ENCODE results near the gene ANGPT4.
"Not testable (repeated sequence)": the region's sequence is repeated elsewhere in the genome, so short reads cannot be mapped to it uniquely, and the experiment has no call there.

Gene ANGPT4

DNA sequence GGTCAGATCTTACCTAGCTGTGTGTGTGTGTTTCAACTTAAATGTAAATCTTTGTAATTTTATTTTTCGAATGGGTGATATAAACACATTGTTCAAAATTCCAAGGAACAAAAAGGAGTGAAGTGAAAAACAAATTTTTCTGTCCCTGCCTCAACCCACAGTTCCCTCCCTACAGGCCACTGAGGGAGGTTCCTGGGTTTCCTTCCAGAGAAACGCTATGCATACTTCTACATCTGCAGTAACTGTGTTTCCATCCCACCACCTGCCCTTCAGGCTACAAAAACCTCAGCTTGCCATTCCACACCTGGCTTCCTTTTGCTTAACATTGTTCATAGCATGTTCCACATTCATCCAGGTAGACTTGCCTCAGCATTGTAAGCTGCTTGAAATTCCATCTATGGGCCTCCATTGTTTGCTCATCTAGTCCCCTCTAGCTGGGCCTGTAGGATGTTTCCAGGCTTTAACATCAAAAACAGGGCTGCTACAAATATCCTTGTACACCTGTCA, 12.0 kb downstream of the ANGPT4 start:
- no peak for FAIRE-seq

DNA sequence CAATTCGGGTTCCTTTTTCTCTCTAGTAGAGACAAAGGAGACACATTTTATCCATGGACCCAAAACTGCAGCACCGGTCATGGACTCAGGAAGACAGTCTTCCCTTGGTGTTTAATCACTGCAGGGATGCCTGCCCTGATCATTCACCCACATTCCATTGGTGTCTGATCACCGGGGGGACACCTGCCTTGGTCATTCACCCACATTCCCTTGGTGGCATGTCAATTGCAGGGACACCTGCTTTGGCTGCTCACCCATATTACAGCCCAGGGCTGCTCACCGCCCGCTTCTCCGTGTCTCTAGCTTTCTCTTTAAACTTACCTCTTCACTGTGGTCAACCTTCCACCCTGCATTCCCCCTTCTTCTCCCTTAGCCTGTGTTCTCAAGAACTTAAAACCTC, 18.7 kb downstream of the ANGPT4 start:
- FAIRE-seq = not testable (repeated sequence)

DNA sequence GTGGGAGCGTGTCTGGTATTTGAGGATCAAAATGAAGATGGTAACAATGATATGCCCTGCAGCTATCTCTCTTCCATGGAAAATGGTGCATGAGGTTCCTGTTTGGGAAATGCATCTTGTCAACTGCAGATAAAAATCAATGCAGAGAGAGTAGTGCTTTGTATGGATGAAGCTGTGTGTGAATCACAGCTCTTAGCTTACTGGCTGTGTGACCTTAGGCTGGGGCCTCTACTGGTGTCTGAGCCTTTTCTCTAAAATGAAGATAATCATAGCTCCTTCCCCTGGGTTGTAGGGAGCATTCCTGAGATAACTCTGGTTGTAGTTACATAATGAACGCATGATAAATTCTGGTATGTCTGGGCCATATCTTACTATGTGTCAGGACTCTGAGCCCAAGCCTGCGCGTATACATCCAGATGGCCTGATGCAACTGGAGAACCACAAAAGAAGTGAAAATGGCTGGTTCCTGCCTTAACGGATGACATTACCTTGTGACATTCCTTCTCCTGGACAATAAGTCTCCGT, 19.6 kb downstream of the ANGPT4 start:
- no peak for FAIRE-seq

DNA sequence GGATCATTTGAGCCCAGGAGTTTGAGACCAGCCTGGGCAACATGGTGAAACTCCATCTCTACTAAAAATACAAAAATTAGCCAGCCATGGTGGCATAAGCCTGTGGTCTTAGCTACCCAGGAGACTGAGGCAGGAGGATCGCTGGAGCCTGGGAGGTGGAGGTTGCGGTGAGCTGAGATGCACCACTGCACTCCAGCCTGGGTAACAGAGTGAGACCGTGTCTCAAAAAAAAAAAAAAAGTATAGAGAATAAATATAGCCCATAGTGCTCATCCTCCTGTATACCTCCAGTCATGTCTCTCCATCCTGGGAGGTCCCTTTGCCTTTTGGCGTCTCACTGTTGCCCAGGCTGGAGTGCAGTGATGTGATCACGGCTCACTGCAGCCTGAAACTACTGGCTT, 23.8 kb downstream of the ANGPT4 start:
- FAIRE-seq = not testable (repeated sequence)

DNA sequence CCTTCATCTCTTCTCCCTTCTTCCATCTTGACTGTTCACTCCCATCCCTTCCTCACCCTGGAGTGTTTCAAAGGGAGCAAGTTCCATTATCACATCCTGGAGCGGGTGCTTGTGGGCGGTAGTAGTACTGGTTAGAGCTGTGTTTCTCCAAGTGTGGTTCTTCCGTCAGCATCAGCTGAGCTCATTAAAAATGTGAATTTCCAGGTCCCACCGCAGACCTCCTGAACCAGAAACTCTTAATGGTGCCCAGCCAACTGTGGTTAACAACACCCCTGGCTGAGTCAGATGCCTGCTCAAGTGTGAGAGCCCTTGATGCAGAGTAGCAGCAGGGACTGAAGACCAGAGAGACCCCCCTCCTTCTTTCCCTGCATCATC, 24.4 kb downstream of the ANGPT4 start:
- FAIRE-seq = no peak

DNA sequence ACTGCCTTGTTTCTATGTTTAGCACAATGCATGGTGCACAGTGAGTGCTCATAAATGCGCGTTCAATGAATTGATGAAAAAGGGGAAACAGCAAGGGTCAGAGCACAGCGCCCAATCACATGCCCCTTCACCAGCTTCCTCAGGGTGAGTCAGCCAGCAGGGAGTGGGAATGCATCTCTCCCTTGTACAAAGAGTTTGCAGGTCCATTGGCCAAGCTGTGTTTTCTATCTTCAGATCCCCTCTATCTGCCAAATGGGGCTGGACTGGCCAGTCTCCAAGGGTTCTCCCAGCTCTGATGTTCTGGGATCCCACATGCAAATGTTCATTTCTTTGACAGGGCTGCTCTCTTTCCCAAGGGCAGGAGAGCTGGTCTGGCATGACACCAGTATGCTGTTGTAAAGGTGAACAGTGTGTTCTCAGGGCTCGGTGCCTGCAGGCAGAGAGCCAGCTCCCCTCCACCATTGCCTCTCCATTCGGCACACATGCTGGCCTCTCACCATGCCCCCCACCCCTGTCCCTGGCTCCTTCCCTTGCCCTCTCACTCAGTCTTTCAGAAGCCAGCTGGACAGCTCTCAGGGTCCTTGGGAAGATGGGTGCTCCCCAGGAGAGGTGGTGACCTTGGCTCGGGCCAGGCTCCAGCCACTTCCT, 25.0 kb downstream of the ANGPT4 start:
- FAIRE-seq = no peak

DNA sequence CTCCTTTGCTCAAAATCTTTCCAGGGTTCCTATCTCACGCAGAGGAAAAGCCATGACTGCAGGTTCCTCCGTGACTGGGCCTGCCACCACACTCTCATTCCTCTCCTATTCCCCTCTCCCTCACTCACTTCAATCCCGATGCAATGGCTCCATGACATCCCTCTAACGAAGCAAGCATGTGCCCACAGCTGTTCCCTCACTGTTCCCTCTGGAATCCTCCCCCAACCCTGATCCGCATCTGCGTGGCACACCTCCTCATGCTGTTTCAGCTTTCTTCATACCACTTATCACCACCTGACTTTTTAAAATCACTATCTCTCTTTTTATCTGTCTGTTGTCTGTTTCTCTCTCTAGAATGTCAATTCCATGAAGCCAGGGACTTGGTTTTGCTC, 25.5 kb downstream of the ANGPT4 start:
- FAIRE-seq = no peak

DNA sequence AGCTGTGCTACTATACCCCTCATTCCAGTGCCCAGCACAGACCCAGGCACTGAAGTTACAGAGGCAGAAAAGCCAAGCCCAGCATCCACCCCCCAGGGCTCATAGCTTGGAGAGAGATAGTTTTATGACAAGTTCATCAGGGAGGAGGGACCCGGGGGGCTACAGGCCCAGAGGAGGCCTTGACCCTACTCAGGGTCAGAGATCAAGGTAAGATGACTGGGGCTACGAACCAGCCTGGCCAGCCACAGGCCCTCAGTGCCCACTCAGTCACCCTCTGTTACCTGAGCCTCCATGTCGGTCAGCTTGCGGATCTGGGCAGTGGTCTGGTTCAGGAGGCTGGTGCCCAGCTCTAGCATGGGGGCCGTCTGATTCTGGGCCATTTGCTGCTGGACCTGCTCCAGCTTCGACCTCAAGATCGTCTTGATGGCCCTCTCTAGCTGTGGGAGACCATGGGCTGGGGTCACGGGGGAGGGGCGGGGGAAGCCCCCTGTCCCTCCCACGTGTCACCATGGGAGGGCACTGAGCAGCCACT, 26.1 kb downstream of the ANGPT4 start:
- no peak for FAIRE-seq

DNA sequence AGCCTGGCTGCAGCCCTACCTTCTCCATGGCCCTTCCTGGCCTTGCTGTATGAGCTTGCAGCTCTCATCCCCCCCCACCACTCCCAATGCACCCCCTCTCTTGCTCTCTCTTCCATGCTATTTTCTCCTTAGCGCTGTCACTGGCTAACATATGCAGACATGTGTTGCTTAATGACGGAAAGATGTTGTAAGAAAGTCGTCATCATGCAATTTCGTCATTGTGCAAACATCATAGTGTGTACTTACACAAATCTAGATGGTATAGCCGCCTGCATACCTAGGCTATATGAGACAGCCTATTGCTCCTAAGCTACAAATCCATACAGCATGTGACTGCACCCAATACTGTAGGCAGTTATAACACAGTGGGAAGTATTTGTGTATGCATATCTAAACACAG, 27.0 kb downstream of the ANGPT4 start:
- no peak for FAIRE-seq

DNA sequence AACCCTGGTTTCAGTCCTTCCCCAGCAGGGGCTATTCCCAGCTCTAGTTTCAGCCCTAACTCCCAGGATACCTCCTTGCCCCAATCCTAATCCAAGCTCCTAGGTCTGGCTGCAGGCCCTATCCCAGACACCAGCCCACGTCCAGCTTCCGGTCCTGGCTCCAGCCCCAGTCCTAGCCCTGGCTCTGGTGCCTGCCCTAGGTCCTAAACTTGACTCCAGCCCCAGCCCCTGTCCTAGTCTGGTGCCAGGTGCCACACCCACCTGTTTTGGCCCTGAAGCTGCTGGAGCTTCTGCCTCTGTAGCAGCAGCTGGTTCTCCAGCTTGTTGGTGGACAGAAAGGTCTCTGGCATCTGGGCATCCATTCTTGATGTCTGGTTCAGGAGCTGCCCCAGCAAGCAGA, 28.1 kb downstream of the ANGPT4 start:
- no peak for FAIRE-seq

DNA sequence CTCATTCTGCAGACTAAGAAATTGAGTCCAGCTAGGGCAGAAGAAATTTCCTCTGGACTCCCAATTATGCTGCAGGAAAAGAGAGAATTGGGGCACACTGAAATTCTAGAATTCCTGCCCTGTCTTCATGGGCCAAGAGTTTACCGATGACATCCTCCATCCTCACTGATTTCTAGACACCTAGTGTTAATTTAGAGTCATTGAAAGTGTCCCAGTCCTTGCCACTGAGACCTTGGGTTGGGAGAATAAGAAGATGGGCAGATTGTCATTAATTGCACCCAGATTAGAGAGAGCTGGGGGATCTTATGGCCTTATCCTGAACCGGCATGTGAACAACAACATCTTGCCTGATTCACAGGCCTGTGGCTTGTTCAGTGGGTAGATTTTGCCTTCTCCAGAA, 29.0 kb downstream of the ANGPT4 start:
- FAIRE-seq = no peak

DNA sequence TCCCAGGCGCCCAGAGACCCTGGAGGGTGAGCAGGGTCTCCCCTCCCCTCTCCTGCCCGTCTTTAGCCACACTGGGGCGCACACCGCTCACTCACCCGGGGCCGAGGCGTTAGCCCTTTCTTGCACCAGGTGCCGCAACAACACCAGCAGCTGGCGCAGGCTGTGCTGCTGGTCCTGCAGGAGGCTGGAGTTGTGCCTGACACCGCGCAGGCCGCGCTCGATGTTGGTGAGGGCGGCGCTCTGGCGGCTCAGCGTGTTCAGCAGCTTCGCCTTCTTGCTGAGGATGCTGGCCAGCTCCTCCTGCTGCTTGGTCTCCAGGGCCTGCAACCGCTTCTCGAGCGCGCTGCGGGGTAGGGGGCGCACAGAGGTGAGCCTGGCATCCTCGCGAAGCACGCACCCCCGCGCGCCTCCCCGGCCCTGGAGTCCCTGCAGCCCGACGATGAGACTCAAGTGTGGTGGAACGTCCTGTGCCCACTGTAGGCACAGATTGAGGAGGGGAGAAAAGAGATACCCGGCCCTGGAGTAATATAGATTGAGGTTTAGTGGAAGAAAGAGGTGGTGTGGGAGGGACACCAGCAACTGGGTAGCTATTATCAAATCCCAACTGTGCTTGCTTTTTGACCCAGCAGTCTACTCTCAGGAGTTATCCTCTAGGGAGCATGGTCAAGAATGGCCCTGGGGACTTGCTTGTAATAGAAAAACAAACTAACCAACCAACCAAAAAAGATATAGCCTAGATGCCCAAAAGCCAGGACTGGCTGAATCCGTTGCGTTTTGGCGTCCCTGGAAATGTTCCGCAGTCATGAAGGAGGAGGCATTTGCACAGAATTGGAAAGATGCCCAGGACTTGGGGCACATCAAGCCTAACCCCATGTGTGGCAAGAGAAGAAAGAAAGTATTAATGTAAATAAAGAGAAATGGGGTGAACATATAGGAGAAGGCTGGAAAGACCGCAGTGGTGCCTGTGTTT, 30.9 kb downstream of the ANGPT4 start:
- no peak for FAIRE-seq

DNA sequence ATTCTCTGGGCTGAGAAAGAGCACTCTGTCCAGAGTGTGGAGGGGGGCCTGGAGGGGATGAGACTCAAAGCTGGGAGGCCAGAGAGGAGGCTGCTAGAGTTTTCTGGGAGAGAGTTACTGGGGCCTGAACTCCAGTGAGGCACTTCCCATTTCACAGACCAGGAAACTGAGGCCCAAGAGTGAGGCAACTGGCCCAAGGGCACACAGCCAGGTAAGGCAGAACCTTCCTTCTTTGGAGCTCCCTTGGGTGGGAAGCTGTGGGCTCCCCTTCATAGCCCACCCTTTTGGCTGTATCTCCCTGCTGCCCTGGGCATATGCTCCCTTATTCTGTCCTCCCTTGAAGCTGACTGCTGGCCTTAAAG, 34.4 kb downstream of the ANGPT4 start:
- FAIRE-seq = no peak

DNA sequence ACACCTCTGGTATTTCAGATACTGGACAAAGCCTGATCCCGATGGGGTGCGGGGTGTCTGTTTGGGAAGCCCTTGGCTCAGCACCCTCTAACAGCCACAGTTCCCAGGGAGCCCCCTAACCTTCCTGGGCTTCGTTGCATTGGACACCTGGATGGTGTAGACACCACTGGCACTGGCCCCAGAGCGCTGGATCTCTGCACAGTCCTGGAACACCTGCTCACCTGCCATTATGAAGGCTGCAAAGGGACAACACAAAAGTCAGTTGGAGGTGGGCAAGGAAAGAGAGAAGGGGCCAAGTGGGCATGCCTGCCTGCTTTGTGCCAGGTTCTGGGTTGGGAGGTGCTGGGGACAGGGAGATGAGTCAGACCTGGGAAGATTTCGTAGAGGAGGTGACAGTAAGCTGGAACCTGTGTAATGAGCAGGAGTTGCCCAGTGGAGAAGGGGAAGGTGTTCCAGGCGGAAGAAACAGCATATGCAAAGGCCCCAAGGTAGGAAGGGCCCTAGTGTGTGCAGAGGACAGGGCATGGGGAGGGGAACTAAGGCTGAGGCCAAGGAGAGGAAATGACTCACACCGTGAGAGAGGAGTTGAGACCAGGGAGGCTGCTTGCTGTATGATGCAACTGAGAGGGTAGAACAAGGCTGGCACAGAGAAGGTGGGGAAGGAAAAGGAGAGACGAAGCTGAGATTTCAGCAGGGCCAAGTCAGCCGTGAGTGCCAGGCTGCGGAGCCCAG, 34.9 kb downstream of the ANGPT4 start:
- FAIRE-seq = no peak

DNA sequence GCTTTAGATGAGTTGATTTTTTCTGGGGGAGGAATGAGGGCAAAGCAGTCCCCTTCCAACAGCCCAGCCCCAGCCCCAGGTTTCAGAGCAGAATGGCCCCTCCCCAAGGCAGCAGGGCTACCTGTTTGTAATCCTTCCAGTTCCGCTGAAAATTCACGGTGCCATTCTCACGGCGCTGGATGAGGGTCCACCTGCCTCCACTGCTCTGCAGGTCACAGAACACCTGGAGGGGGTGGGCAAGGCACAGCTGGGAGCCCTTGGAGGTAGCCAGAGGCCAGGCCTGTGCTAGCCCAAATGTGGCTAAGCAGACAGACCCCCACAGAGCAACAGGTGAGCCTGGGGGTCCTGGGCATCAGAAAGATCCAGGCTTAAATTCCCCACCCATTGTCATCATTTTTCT, 36.5 kb downstream of the ANGPT4 start:
- no peak for FAIRE-seq

DNA sequence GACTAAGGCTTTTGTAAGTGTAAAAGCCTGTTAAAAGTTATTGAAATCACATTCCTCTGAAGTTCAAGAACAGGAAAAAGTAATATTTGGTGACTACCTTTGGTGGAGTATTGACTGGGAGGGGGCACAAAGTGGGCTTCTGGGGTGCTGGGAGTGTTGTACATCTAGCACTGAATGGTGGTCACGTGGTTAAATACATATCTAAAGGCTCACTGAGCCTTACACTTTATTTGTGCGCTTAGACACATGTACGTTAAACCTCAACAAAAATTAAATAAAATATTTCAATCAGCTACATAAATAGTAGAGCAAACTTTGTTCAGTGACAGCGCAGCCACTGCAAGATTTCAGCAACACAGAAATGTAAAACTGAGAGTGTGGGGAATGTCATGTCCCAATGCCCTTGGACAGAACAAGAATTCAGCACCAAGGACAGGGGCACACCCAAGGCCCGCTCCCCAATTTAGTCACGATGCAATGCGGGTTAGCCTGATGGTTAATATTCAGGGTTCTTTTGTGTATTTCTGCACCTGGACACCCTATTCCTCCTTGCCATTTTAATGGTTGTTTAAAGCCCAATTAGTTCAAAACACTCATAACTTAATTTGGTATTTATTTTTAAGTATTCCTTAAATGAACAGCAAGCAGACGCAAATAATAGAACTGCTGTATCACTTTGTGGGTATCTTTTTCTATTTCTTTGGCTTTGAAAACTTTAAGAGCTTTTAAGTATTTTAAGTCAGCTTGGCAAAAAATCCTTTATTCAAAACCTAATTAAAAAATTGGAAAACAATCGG, 37.4 kb downstream of the ANGPT4 start:
- FAIRE-seq = no peak

DNA sequence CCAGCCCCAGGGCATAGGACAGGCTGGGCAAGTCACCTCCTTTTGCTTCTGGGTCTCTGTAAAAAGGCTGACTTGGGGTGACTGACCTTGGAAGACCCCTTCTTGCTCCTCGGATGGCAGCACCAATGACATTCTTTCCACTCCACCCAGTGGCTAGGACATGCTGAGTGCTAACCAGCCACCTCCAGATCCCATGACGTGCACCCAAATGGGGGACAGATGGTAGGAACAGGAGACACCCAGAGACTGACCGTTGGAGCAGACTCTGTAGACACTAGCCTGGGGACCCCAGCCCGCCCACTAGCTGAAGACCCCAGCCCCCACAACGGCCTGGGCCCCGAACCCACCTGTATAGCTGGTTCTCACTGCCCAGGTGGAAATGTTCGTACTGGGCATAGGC, 38.3 kb downstream of the ANGPT4 start:
- FAIRE-seq = no peak

DNA sequence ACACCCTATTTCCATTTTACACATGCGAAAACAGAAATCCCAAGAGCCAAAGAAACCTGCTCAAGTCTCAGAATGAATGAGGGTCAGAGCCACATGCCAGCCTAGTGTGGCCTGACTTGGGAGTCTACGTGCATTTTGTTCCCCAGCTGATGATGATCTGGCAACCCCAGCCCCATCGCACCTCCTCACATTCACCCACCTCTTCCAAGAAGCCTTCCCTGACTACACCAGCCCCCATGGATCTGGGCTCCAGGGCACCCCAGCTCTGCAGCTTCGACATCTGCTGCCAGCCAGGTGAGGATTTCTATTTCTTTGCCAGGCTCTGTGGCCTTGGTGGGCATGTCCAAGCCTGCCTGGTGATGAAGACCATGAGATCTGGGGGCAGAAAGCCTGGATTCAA, 41.0 kb downstream of the ANGPT4 start:
- no peak for FAIRE-seq

DNA sequence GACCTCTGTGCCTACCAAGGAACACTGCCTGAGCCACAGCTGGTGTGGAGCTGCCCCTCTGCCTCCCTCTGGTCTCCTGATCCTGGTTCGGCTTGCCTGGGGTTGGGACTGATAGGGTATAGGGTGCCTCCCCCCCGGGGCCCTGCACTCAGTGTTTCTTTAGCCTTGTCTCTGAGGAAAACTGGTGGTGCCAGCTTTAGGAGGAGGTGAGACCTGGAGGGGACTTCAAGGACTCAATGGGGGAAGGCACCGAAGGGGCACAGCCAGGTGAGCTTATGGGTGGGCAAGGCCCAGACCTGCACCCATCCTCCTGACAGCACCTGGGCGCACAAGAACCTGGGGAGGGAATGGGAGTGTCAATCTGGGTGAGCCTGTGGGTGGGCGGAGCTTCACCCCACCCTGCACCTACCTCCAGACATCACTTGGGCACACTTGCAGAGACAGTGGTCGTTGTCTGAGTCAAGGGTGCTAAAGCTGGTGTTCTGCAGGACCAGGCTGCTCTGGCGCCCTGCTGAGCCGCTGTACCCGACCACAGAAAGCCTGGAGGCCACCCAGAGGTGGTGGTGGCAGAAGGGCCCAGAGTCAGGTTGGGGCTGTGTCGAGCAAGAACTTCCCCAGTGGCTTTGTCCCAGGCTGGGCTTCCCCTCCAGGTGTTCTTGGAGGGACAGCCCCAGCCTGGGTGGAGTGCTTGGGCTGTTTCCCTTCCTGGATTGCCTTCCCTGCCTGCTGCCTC, 42.1 kb downstream of the ANGPT4 start:
- no peak for FAIRE-seq

DNA sequence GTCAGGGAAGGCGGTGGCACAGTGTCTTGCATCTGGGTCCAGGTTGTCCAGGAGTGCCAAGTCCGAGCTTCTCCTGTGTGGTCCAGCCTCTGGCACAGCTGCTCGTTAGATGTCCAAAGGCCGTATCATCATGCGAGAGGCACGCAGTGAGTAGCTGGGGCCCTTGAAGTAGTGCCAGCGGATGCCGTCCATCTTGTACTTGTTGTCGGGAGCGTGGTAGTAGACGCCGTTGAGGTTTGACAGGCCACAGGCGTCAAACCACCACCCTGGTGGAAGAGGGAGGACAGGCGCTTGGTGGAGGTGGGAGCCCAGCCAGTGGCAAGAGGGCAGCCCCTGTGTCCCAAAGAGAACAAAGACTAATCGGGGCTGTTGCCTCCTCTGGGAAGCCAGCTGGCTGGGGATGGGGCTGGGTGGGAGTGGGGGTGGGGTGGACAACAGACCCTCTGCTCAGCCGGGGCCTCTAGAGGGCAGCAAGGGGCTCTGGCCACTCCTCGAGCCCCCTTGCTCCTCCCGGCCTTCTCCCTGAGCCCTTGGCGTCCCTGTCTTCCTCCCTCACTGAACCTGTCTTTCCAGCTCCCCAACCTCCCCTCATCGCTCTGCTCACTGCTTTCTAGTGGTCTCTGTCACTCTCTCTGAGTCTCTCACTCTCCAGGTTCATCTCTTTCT, 43.1 kb downstream of the ANGPT4 start:
- no peak for FAIRE-seq

DNA sequence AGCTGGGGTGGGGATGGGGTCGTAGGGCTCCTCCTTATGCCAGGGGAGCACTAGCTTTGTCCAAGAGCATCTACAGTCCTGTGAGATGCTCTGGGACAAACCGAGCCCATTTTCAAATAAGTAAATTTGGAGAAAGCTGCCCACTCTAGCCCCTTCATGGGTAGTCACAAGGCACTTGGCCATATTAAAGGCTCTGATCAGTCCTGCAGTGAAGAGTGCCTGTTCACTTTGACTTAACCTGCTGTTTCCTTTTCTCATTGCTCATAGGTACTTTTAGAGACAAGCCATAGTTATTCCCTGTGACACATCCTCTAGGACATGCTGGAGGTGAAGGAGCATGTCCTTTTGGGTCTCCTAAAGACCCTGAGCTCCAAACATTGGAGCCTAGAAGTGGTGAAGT, 44.2 kb downstream of the ANGPT4 start:
- no peak for FAIRE-seq
